CD1c-positive myeloid dendritic cell (primary cell): ENCODE measurements around the gene FUT8.

Source experiments
- DNase-seq: peaks from one replicate; pipeline ENCODE4 v3.0.0-alpha.2; 2016; ENCODE audit errors: extremely low spot score

The FUT8 gene

GRCh38 chr14:65495196-65495595 is 82.7 kb downstream of the FUT8 start:
- no peak for DNase-seq

GRCh38 chr14:65496178-65496993 is 83.9 kb downstream of the FUT8 start:
- DNase-seq: no peak

GRCh38 chr14:65499138-65499537 is 86.6 kb downstream of the FUT8 start:
- DNase-seq: no peak

GRCh38 chr14:65500075-65500474 is 87.5 kb downstream of the FUT8 start:
- DNase-seq: no peak

- no peak for DNase-seq
These were observed 88.8 kb downstream of the FUT8 start for GRCh38 chr14:65501328-65501727.

- DNase-seq: no peak
These were observed 90.2 kb downstream of the FUT8 start for GRCh38 chr14:65502676-65503124.

- DNase-seq: no peak
These were observed 91.2 kb downstream of the FUT8 start for GRCh38 chr14:65503771-65504170.

- DNase-seq: no peak
These were observed 94.3 kb downstream of the FUT8 start for GRCh38 chr14:65506801-65507200.

- DNase-seq: no peak
These were observed 97.3 kb downstream of the FUT8 start for GRCh38 chr14:65509842-65510241.

GRCh38 chr14:65513671-65514070 is 101.1 kb downstream of the FUT8 start:
- DNase-seq: no peak

- DNase-seq: no peak
These were observed 105.4 kb downstream of the FUT8 start for GRCh38 chr14:65517635-65518542.

- DNase-seq: no peak
These were observed 115.5 kb downstream of the FUT8 start for GRCh38 chr14:65528069-65528468.

GRCh38 chr14:65531148-65531547 is 118.6 kb downstream of the FUT8 start:
- DNase-seq: no peak

GRCh38 chr14:65533736-65534404 is 121.3 kb downstream of the FUT8 start:
- DNase-seq: no peak

GRCh38 chr14:65536781-65537423 is 124.4 kb downstream of the FUT8 start:
- DNase-seq: no peak

- no peak for DNase-seq
These were observed 136.3 kb downstream of the FUT8 start for GRCh38 chr14:65548878-65549277.

GRCh38 chr14:65549429-65549828 is 136.9 kb downstream of the FUT8 start:
- DNase-seq: no peak

- DNase-seq: no peak
These were observed 138.5 kb downstream of the FUT8 start for GRCh38 chr14:65550779-65551643.

GRCh38 chr14:65552724-65553123 is 140.2 kb downstream of the FUT8 start:
- no peak for DNase-seq

GRCh38 chr14:65554837-65555236 is 142.3 kb downstream of the FUT8 start:
- DNase-seq: no peak

- no peak for DNase-seq
These were observed 142.8 kb downstream of the FUT8 start for GRCh38 chr14:65555358-65555757.
